HG03095 (cell line): ENCODE measurements around the gene DAPP1.

Source experiments
- ATAC-seq: cut with Tn5 transposase; IDR thresholded peaks from one replicate; pipeline ENCODE4 v1.9.1; 2021; ENCODE audit warnings: moderate library complexity; ENCODE audit not compliant: unreplicated experiment

Gene DAPP1

DNA sequence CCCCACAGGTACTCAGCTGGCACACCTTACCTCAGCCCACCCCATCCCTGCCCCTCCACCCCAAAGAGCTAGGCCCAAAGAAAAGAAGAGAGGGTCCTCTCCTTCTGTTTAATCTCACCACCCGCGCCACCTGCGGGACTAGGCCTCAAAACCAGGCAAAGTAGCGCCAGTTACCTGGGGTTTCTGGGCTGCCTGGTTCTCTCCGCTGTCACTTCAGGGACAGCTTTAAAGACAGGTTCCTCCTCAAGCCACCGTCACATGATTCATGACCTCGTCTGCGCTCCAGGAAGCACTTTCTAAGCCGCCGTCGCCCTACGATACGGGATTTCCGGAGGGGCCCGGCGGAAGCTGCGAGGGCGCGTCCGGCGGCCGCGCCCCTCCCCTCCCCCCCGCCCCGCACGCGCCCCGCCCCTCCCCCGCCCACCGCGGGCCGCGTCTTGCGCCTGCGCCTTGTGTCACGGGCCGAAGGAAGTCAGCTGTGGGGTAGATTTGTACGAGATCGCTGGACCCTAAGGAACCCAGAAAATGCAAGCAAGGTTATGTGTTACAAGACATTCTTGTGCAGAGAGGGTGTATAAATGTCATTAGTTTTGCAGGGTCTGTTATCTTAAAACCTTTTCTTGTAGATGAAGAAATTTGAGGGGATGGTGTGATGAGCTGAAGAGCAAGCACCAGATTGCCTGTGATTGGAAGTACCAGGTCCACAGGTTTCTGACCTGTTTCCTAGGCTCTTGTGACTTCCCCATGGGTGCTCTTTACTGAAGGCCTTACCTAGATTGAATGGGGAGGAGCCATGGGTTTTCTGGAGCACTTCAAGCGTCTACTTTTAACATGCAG, 77.8 kb downstream of the DAPP1 start, which contains the start of gene LAMTOR3:
LAMTOR3 (minus strand) TSS at position 267 of the 837 bp plus-strand sequence. CDS start 464 bp downstream, outside the sequence.
- ATAC-seq = peak; percentile 100

DNA sequence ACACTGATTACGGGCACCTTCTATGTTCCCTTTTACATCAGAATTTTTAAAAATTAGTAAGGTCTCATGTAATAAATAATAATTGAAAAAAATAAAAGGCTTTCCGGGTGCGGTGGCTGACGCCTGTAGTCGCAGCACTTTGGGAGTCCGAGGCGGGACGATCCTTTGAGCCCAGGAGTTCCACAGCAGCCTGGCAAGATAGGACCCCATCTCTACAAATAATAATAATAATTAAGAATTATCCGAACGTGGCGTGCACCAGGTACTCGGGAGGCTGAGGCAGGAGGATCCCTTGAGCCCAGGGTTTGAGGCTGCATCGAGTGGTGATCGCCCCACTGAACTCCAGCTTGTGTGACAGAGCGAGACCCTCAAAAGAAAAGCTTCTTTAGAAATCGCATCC, 78.4 kb downstream of the DAPP1 start:
- ATAC-seq = no peak

DNA sequence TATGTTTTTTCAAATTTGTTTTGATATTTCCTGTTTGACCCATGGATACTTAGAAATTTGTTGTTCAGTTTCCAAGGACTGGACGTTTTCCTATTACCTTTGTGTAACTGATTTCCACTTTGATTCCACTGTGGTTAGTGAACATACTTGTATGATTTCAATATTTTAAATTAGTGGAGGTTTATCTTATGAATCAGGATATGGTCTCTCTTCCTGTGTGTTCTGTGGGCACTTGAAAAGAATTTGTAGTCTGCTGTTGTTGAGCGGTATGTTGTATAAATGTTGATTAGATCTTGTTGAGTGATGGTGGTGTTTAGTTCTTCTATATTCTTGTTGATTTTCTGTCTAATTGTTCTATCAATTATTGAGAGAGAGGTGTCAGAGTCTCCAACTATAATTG, 98.8 kb downstream of the DAPP1 start:
- ATAC-seq = no peak

DNA sequence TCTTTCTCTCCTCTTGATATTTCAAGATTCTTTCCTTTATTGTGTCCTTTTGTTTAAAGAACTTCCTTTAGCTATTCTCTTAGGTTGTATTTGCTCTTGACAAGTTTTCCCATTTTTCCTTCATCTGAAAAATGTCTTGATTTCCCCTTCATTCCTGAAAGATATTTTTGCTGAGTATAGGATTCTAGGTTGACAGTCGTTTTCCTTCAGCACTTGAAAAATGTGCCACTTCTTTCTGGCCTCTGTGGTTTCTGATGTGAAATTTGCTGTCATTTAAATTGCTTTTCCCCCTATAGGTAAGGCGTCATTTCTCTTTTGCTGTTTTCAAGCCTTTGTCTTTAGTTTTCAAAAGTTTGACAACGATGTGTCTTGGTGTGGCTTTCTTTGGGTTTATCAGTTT, 100.9 kb downstream of the DAPP1 start:
- ATAC-seq = no peak

DNA sequence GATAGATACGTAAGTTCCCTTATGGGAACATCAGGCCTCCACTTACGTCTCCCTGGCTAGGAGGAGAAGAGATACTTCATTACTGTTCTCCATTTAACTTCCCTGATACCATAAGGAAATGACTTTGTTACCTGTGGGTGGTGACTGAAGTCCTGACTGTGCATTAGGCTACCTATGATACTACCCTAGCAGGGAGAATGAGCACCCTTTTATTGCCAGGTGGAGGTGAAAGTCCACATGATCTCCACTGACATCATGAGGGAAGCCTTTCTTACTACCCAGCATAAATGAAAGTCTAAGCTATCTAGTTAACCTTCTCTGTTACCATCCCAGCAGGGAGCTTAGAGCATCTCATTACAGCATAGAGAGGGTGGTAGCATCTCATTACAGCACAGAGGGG, 102.0 kb downstream of the DAPP1 start:
- ATAC-seq = no peak
